Amygdala (tissue), 56 donors: Measurements from ENCODE around the gene ZNF718.
"Not testable (repeated sequence)": the region's sequence is repeated elsewhere in the genome, so short reads cannot be mapped to it uniquely, and the experiment has no call there.

Experiments
- DNase-seq, 56 donors: peaks; one replicate each; lab custom pipeline; 2025; lab: John Stamatoyannopoulos, UW

Gene ZNF718

GRCh38 chr4:124275-125081 lies at the start of gene ZNF718:
Gene ZNF718, plus strand, starts transcription at chr4:124501. Its CDS starts 170 bp downstream, at chr4:124671.
- peak; percentile 47 to 97 (median 92) for DNase-seq

- no peak for DNase-seq
These were observed 38.4 kb upstream of the ZNF718 start for GRCh38 chr4:85951-86350.

- not testable (repeated sequence) for DNase-seq
These were observed 37.6 kb upstream of the ZNF718 start for GRCh38 chr4:86559-87324.

- DNase-seq, result no peak
These were observed 25.9 kb upstream of the ZNF718 start for GRCh38 chr4:98386-98785.

- DNase-seq, result no peak
These were observed 24.4 kb upstream of the ZNF718 start for GRCh38 chr4:99863-100262.

GRCh38 chr4:107083-107443 lies 17.2 kb upstream of the ZNF718 start:
- no peak for DNase-seq

- no peak for DNase-seq
These were observed 16.6 kb upstream of the ZNF718 start for GRCh38 chr4:107444-108429.

GRCh38 chr4:112771-113170 lies 11.5 kb upstream of the ZNF718 start:
- no peak for DNase-seq

- no peak for DNase-seq
These were observed 10.6 kb upstream of the ZNF718 start for GRCh38 chr4:113732-114131.

- DNase-seq, result no peak
These were observed 10.2 kb upstream of the ZNF718 start for GRCh38 chr4:114149-114548.

GRCh38 chr4:116499-116898 lies 7.8 kb upstream of the ZNF718 start:
- no peak for DNase-seq

- no peak for DNase-seq
These were observed 3.7 kb upstream of the ZNF718 start for GRCh38 chr4:120616-121015.

- DNase-seq, result no peak
These were observed 2.8 kb upstream of the ZNF718 start for GRCh38 chr4:121408-122084.

GRCh38 chr4:123922-124274 lies 403 bp upstream of the ZNF718 start:
- DNase-seq, result not testable (repeated sequence)

GRCh38 chr4:125091-125771 lies 930 bp downstream of the ZNF718 start:
- DNase-seq, result peak in 13 of 56 donors; percentile 15 to 60 (median 40)

GRCh38 chr4:125833-126232 lies 1.5 kb downstream of the ZNF718 start:
- DNase-seq, result peak in 1 of 56 donors; percentile 2

- DNase-seq, result no peak
These were observed 8.2 kb downstream of the ZNF718 start for GRCh38 chr4:132483-132882.

GRCh38 chr4:138935-139334 lies 14.6 kb downstream of the ZNF718 start:
- no peak for DNase-seq

GRCh38 chr4:139691-140090 lies 15.4 kb downstream of the ZNF718 start:
- no peak for DNase-seq

GRCh38 chr4:146621-147020 lies 22.3 kb downstream of the ZNF718 start:
- no peak for DNase-seq
